ENCODE measurements around the gene SYF2.

Gene SYF2

DNA sequence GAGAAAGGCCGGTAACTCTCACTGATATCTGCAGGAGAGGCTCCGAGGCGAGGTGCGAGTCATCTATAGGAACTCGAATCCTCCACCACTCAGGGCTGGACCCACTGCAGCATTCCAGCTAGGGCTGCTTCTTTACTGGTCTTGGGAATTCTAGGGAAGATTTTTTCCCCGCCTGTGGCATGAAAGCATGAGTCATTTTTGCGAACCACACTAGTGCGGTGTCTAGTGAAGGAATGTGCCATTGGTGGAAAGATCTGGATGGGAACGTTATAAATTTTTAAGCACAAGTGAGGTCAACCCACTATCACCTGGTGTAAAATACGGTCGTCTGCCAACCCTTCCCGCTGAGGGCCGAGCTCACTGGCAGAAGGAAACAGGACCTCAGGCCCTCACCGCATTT is 49.7 kb downstream of the SYF2 start:
- DNase-seq (ENCODE audit: low spot score) (no peak), ATAC-seq (ENCODE audit: low read depth) (peak; percentile 68; the same call in 2 of the 3 replicates)

DNA sequence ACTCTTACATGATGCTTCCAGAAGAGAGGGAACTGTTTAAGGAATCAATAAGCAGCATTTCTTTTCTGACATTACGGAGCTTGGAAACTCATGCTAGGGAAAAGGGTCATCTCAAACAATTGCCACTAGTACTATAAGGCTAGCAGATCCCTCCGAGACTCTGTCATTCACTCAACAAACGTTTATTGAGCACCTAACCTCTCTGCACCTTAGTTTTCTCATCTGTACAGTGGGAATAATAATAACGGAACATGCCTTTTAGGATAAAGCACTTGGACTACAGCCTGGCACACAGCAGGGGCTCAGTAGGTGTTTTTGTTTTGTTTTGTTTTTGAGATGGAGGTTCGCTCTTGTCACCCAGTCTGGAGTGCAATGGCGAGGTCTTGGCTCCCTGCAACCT is 51.3 kb downstream of the SYF2 start:
- TF ChIP-seq, protein P1, sequence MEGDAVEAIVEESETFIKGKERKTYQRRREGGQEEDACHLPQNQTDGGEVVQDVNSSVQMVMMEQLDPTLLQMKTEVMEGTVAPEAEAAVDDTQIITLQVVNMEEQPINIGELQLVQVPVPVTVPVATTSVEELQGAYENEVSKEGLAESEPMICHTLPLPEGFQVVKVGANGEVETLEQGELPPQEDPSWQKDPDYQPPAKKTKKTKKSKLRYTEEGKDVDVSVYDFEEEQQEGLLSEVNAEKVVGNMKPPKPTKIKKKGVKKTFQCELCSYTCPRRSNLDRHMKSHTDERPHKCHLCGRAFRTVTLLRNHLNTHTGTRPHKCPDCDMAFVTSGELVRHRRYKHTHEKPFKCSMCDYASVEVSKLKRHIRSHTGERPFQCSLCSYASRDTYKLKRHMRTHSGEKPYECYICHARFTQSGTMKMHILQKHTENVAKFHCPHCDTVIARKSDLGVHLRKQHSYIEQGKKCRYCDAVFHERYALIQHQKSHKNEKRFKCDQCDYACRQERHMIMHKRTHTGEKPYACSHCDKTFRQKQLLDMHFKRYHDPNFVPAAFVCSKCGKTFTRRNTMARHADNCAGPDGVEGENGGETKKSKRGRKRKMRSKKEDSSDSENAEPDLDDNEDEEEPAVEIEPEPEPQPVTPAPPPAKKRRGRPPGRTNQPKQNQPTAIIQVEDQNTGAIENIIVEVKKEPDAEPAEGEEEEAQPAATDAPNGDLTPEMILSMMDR (IDR thresholded peaks at IDR 0.05; ENCODE audit: poor library complexity, severe bottlenecking) = no peak
- DNase-seq (ENCODE audit: low spot score) (no peak), ATAC-seq (ENCODE audit: low read depth) (no peak)
- Histone ChIP-seq H3K36me3 (ENCODE audit: low read depth) (no peaks in the 10 kb centered on the region), H3K27ac (ENCODE audit: poor library complexity, severe bottlenecking) (no peak overlapping the region), H3K9me3 (ENCODE audit: severe bottlenecking) (no peaks in the 10 kb centered on the region), H3K4me1 (ENCODE audit: insufficient read depth, poor library complexity, severe bottlenecking) (no peaks in the 10 kb centered on the region), H3K27me3 (ENCODE audit: insufficient read depth, poor library complexity, severe bottlenecking) (no peaks in the 10 kb centered on the region), H3K4me3 (ENCODE audit: severe bottlenecking) (no peak overlapping the region)

More for the DNA sequence above, 49.7 kb downstream of the SYF2 start:
- H3K27me3 ChIP-seq (ENCODE audit: insufficient read depth, poor library complexity, severe bottlenecking) = no peaks in the 10 kb centered on the region
- H3K36me3 ChIP-seq (ENCODE audit: low read depth) = no peaks in the 10 kb centered on the region
- H3K4me3 ChIP-seq (ENCODE audit: severe bottlenecking) = no peak overlapping the region
- no peaks in the 10 kb centered on the region for H3K4me1 ChIP-seq (ENCODE audit: insufficient read depth, poor library complexity, severe bottlenecking)
- H3K27ac ChIP-seq (ENCODE audit: poor library complexity, severe bottlenecking) = no peak overlapping the region
- TF ChIP-seq, protein P1 (IDR thresholded peaks at IDR 0.05; ENCODE audit: poor library complexity, severe bottlenecking) = no peak
- H3K9me3 ChIP-seq (ENCODE audit: severe bottlenecking) = no peaks in the 10 kb centered on the region

GRCh38 chr1:25178917-25179561 is 53.3 kb downstream of the SYF2 start:
- Histone ChIP-seq H3K4me1 (ENCODE audit: insufficient read depth, poor library complexity, severe bottlenecking) (no peaks in the 10 kb centered on the region), H3K9me3 (ENCODE audit: severe bottlenecking) (no peaks in the 10 kb centered on the region), H3K27me3 (ENCODE audit: insufficient read depth, poor library complexity, severe bottlenecking) (no peaks in the 10 kb centered on the region), H3K4me3 (ENCODE audit: severe bottlenecking) (no peak overlapping the region), H3K27ac (ENCODE audit: poor library complexity, severe bottlenecking) (no peak overlapping the region), H3K36me3 (ENCODE audit: low read depth) (no peaks in the 10 kb centered on the region)
- ATAC-seq (ENCODE audit: low read depth) (no peak), DNase-seq (ENCODE audit: low spot score) (no peak)
- TF ChIP-seq, protein P1 (IDR thresholded peaks at IDR 0.05; ENCODE audit: poor library complexity, severe bottlenecking) = no peak

DNA sequence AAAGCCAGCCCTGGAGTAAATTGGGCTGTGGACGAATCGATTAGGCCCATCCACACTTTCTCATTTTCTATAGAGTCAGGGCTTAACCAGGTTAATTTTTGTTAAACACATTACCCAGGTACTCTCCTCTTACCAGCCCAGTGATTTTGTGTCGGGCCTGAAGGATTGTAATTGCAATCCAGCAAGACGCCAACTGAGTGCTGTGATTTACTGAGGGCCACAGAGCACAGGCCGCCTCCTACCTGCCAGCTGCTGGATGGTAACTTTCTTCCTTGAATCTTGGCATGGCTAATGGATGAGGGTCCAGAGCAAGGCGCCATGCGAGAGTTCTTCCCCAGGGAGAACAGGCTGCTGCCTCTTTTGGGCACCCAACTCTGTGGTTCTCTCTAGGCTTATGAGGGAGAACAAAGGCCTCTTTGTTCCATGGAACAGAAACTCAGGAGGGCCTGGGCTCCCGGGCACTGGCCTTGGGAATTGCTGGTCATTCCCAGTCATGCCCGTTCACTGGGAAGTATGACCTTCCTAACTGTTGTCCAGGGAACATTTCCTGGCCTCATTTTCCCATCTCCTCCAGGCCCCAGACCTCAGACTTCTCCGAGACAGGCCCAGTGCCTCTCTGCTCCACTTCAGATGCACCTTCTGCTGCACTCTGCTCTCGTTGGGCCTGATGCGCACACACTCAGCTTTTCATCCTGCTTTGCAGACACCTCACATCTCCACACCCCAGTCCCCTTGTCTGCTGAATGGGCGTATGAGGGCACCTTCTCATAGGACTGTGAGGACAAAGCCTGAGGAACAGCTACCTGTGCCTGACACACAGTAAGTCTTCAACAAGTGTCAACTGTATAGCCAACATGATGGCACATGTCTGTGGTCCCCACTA is 57.3 kb downstream of the SYF2 start:
- no peaks in the 10 kb centered on the region for H3K27me3 ChIP-seq (ENCODE audit: insufficient read depth, poor library complexity, severe bottlenecking)
- no peak overlapping the region for H3K4me3 ChIP-seq (ENCODE audit: severe bottlenecking)
- TF ChIP-seq, protein P1 (IDR thresholded peaks at IDR 0.05; ENCODE audit: poor library complexity, severe bottlenecking) = no peak
- H3K9me3 ChIP-seq (ENCODE audit: severe bottlenecking) = no peaks in the 10 kb centered on the region
- ATAC-seq (ENCODE audit: low read depth) (no peak), DNase-seq (ENCODE audit: low spot score) (no peak)
- H3K36me3 ChIP-seq (ENCODE audit: low read depth) = no peaks in the 10 kb centered on the region
- no peak overlapping the region for H3K27ac ChIP-seq (ENCODE audit: poor library complexity, severe bottlenecking)
- no peaks in the 10 kb centered on the region for H3K4me1 ChIP-seq (ENCODE audit: insufficient read depth, poor library complexity, severe bottlenecking)
